Hematopoietic multipotent progenitor cell treated with erythropoietin and hydrocortisone succinate and interleukin-3 and kit ligand, for 4 days (in vitro differentiated cells): ENCODE measurements around the gene CYP2B6.
"Not testable (repeated sequence)": the region's sequence is repeated elsewhere in the genome, so short reads cannot be mapped to it uniquely, and the experiment has no call there.

ENCODE experiments used
- DNase-seq: peaks from one replicate; pipeline ENCODE4 v3.0.0-alpha.2; 2015

The CYP2B6 gene

DNA sequence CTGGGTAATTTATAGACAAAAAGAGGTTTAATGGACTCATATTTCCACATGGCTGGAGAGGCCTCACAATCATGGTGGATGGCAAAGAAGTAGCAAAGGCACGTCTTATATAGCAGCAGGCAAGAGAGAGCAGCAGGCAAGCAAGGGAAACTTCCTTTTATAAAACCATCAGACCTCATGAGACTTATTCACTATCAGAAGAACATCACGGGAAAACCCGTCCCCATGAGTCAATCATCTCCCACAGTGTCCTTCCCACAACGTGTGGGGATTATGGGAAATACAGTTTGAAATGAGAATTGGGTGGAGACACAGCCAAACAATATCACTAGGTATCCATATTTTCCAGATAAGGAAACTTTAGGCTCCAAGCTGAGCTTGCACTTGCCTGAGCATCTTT, 9.5 kb upstream of the CYP2B6 start:
- no peak for DNase-seq

DNA sequence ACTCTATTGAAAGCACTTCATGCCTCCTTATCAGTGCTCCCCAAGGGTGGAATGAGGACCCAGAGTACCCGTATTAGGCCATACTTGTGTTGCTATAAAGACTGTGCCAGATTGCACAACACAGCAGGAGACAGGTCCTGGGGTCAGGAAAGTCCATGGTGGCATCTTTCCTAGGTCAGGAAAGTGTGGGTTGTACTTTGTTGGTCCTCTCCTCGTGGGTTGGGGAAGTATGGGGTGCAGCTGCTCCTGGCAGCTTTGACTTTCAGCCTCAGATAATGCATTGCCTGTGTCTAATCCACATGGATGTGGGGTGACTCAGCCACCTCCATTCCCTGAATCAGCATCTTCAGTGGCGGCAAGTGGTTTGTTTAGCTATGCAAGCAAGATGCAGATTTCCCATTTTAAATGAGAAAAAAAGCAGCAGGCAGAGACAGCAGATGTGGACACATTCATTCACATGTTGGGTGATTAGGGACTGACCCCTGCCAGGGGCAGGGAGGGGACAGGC, 8.4 kb upstream of the CYP2B6 start:
- DNase-seq = no peak

- DNase-seq = no peak
These were observed 1.6 kb upstream of the CYP2B6 start for GRCh38 chr19:40989453-40989852.

DNA sequence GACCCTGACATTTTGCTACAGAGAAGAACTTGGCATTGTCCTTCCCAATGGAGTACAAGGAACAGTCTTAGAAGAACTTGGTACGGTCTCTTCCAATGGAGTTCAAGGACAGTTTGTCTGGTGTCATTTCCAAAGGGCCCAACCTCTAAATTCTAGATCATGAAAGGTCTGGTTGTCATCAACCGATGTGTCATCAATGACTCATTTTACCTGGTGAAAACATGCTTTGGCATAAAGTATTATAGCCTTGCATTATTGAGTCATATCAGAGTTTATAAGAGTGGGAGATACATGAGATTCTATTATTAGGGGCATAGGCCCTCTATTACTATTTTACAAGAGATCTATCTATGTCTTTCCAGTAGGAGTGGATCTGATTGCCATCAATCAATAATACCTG, 4.3 kb downstream of the CYP2B6 start:
- DNase-seq = no peak

- DNase-seq = not testable (repeated sequence)
These were observed 7.9 kb downstream of the CYP2B6 start for GRCh38 chr19:40999018-40999417.

DNA sequence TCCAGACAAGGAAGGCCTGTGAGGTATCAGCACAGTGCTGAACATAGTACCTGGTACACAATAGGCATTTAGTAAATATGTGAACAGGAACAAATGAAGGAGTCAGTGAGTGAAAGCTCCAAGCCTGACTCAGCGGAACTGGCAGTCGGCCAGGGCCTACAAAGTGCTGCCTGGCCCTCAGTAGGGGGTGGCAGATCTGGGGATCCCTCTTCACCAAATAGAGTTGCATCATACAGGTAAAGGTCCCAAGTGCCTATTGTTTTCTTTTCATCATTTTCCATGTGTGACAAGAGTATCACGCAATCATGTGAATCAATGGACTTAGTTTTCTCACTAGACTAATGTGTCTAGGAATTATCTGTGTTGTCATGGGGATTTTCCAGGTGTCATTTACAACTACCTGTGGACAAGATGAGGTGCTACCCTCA, 9.2 kb downstream of the CYP2B6 start:
- DNase-seq = no peak

GRCh38 chr19:41001243-41001971, 10.3 kb downstream of the CYP2B6 start:
- DNase-seq = peak; percentile 7

GRCh38 chr19:41003656-41004055, 12.6 kb downstream of the CYP2B6 start:
- not testable (repeated sequence) for DNase-seq

- DNase-seq = no peak
These were observed 18.7 kb downstream of the CYP2B6 start for GRCh38 chr19:41009700-41010235.

GRCh38 chr19:41013359-41013758, 22.3 kb downstream of the CYP2B6 start:
- DNase-seq = no peak

DNA sequence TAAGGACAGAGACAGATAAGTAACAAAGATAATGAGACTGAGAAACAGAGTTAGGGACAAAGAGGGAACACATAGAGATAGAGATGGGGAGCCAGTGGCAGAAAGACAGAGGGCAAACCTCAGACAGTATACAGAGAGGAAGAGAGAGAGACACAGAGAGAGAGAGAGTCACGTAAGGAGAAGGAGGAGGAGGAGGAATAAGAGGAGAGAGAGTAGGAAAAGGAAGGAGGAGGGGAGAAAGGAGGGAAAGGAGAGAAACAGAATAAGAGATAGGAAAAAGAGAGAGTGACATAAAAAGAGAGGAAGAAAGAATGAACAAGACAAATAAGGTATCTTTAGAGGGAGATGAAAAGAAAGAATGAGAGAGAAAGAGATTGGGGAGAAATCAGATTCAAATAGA, 23.6 kb downstream of the CYP2B6 start:
- no peak for DNase-seq

GRCh38 chr19:41016488-41017071, 25.5 kb downstream of the CYP2B6 start:
- DNase-seq = peak; percentile 34

DNA sequence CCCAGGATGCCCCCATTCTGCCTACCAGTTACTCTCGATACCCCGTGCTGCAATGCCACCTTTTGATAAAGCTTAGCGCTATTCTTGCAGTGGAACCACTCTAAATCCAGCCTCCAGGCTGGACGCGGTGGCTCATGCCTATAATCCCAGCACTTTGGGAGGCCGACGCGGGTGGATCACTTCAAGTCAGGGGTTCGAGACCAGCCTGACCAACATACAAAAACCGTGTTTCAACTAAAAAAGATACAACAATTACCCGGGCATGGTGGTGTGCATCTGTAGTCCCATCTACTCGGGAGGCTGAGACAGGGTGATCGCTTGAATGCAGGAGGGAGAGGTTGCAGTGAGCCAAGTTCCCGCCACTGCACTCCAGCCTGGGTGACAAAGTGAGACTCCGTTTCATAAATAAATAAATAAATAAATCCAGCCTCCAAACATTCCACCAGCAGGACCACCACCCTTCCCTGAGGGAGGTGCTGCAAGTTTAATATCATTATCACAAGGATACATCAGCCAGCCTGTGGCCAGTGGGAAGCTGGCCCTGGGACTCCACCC, 27.7 kb downstream of the CYP2B6 start:
- DNase-seq = no peak

DNA sequence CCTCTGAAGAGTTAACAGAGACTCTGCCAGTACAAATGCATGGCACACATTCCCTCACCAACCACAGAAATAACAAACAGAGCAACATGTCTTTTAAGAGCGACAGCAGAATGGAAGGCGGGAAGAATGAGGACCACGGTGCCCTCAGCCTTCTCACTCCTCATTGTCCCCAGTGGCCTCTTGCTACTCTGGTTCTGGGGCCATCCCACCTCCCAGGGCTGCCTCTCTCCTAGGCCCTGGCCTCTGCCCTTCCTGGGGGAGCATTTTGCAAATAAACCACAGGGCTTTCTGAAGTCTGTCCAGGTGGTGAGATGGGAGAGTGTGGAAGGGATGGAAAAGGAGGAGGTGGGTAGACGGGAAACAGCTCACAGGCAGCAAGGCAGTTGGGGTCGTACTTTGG, 28.3 kb downstream of the CYP2B6 start:
- DNase-seq = no peak

DNA sequence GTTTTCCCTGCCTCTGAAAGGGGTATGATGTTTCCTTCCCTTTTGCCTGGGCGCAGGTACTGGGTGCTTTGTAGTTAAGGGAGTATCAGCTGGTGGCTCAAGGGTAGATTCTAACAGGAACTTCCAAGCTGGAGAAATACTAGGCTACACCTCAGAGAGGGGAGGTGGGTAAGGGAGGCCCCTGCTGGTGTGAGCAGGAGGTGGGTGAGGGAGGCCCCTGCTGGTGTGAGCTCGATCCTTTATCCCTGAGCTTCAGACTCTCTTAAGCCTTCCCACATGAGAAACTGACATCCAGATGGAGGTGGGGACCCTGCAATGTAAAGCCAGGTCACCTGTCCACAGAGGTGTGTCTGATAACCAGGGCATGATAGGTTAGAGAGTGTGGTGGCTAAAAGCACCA, 32.1 kb downstream of the CYP2B6 start:
- no peak for DNase-seq

- no peak for DNase-seq
These were observed 34.3 kb downstream of the CYP2B6 start for GRCh38 chr19:41025411-41025810.

DNA sequence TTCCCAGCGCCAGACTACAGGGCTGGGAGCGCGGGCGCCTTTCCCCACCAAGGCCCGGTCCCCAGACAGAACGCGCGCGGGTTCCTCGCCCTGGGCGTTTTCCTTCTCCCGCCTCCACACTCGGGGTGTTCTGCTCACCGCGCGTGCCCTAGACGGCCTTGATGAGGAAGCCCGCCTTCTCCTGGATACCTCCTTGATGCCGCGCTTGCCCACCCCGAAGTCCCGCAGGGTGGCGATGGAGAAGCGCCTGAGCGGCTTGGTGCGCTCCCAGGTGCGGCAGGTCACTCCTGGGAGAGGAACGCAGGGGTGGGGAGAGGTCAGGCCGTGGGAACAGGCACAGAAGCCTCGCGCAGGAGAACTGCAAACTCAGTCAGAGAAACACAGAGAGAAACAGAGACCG, 34.8 kb downstream of the CYP2B6 start:
- no peak for DNase-seq

DNA sequence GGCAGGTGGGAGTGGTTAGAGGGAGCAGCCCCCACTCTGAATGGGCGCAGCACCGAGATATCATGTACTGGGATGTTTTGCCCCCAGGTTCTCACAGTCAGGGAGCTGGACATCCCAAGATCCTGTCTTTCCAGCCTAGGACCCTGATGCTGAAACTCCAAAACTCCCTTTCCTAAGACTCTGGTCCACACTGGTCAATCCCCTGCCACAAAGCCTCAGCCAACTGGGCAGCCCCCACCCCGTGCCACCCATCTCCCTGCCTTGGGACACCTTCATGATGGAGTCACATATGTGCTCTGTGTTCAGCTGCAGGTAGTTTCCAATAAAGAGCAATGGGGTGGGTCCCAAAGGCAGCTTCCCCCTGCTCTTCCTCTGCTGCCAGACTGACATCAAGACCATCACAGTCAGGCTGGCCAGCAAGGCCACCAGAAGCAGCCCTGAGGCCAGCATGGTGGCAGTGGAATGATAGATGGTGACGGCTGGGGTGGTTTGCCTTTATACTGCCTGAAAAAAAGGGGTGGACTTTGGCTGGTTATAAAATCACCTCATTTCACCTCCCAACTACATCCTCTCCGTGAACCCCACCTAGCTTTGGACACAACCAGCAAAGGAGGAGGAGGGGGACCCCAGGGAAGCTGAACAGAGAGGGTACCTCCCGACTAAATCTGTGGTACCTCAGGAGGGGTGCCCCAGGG, 36.3 kb downstream of the CYP2B6 start:
- DNase-seq = no peak

GRCh38 chr19:41029524-41030432, 38.7 kb downstream of the CYP2B6 start:
- DNase-seq = no peak

- DNase-seq = no peak
These were observed 39.6 kb downstream of the CYP2B6 start for GRCh38 chr19:41030651-41031050.

- DNase-seq = no peak
These were observed 40.8 kb downstream of the CYP2B6 start for GRCh38 chr19:41031916-41032315.

DNA sequence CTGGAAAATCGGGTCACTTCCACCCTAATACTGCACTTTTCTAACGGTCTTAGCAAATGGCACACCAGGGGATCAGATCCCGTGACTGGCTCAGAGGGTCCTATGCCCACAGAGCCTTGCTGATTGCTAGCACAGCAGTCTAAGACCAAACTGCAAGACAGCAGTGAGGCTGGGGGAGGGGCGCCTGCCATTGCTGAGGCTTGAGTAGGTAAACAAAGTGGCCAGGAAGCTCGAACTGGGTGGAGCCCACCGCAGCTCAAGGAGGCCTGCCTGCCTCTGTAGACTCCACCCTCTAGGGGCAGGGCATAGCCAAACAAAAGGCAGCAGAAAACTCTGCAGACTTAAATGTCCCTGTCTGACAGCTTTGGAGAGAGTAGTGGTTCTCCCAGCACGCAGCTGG, 42.2 kb downstream of the CYP2B6 start:
- DNase-seq = not testable (repeated sequence)
